Peyer's patch (tissue), 4 donors: ENCODE data around the gene NPS. TPM values are rescaled to one million over a fixed set of nuclear protein-coding genes. Genes with fewer than 3 reads are reported as not detected.

ENCODE experiments used
- DNase-seq, 3 donors: peaks; one replicate each; pipeline ENCODE4 v3.0.0-alpha.2; 2017 to 2019
- H3K27ac ChIP-seq, 4 donors: fragments of 200-600 bp; sonication (generic); one replicate each; pipeline ENCODE4 v1.5.1; 2016 to 2019
- H3K27me3 ChIP-seq, 2 donors: fragments of 200-600 bp; sonication (generic); one replicate each; pipeline ENCODE4 v1.5.1; 2019
- H3K36me3 ChIP-seq, 3 donors: fragments of 200-600 bp; sonication (generic); one replicate each; pipeline ENCODE4 v1.5.1; 2016 to 2019
- H3K4me1 ChIP-seq, 4 donors: fragments of 200-600 bp; sonication (generic); one replicate each; pipeline ENCODE4 v1.5.1; 2016 to 2019
- H3K4me3 ChIP-seq, 4 donors: fragments of 200-600 bp; sonication (generic); 1 replicate in 3 of 4; 2 replicates in 1 of 4; pipeline ENCODE4 v1.5.1; 2016 to 2019; ENCODE audit warnings: mild to moderate bottlenecking in 1 of 4
- H3K9me3 ChIP-seq, 4 donors: fragments of 200-600 bp; sonication (generic); one replicate each; pipeline ENCODE4 v1.5.1; 2016 to 2019; ENCODE audit warnings: mild to moderate bottlenecking in 1 of 4
- CTCF ChIP-seq, 6 experiments: fragments of 450-650 bp in 4 of 6; fragments of 200-600 bp in 2 of 6; sonication (generic) in 1 of 6; IDR thresholded peaks; one replicate each; pipeline ENCODE4 v1.5.1; 2017 to 2019; ENCODE audit warnings: antibody characterized with exemption in 6 of 6, mild to moderate bottlenecking in 3 of 6, moderate library complexity in 1 of 6
- POLR2A ChIP-seq, 2 donors: fragments of 450-650 bp; IDR thresholded peaks; one replicate each; pipeline ENCODE4 v1.5.1; 2017; ENCODE audit warnings: antibody characterized with exemption in 2 of 2, mild to moderate bottlenecking in 2 of 2, moderate library complexity in 2 of 2
- total RNA-seq, 4 donors: library from RNA; depleted of rRNA; stranded (reverse); fragments of >200 nt; gene quantifications; one replicate each; pipeline ENCODE4 v1.1.0, GENCODE V29; 2016

NPS gene
- total RNA-seq, 4 donors from 2014 or later: not detected

DNA sequence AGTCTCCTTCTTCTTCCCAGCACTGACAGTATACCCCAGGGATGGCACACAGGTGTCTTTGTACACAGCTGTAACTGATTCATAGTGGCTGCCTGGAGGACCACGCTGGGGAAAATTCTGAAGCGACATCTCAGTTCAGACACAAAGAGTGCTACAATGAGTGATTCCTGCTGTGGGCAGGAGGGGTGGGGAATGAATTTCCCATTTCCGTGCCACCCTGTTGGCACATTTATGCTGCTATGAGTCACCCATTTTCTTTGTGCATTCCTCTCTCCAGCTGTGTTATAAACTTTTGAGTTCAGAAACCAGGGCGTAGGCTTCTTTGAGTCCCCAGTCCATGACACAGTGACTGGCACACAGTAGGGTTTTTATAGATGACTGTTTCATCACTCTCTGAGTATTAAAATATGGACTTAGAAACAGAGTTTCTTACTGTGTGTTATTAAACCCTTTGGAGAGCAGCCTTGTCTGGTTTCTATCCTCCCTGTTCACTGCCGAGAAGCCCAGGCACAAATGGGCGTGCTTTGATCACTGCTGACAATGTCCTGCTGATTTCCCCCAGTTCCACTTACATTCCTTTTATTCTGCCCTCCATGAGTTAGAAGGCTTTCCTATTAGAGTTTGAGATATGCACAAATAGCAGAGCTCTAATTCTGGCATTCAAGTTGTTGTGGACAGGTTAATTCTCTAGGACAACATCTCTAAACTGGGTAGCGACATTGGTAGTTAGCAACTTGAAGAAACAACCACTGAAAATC, 24.0 kb upstream of the NPS start:
- Histone ChIP-seq H3K4me3 (no peak overlapping the region), H3K36me3 (no peaks in the 10 kb centered on the region), H3K27me3 (no peaks in the 10 kb centered on the region), H3K27ac (no peak overlapping the region), H3K9me3 (no peaks in the 10 kb centered on the region), H3K4me1 (no peaks in the 10 kb centered on the region)
- DNase-seq: no peak
- TF ChIP-seq CTCF (IDR thresholded peaks at IDR 0.05): no peak
- TF ChIP-seq POLR2A (IDR thresholded peaks at IDR 0.05): no peak

DNA sequence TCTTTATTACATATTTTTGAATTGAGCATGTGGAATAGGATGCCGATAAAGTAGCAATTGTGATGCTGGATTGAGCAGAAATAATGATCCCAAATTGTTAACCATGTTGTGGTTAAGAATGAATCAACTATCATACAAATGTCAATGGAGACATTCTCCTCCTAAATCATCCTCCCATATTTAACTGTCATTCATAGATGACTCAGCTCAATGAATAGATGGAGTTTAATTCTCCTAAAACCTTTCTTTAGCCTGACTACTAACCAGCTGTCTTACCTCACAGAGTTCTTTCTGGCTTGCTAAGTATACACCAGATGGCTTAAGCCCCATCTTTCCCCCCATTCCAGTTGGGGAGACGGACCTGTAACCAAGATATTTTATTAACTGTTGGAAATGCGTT, 23.4 kb upstream of the NPS start:
- Histone ChIP-seq H3K4me3 (no peak overlapping the region), H3K27me3 (no peaks in the 10 kb centered on the region), H3K27ac (no peak overlapping the region), H3K4me1 (no peaks in the 10 kb centered on the region), H3K36me3 (no peaks in the 10 kb centered on the region), H3K9me3 (no peaks in the 10 kb centered on the region)
- no peak for DNase-seq
- TF ChIP-seq CTCF (IDR thresholded peaks at IDR 0.05): no peak
- no peak for TF ChIP-seq POLR2A (IDR thresholded peaks at IDR 0.05)

GRCh38 chr10:127526161-127526560, 22.9 kb upstream of the NPS start:
- Histone ChIP-seq H3K27me3 (no peaks in the 10 kb centered on the region), H3K9me3 (no peaks in the 10 kb centered on the region), H3K4me1 (no peaks in the 10 kb centered on the region), H3K27ac (no peak overlapping the region), H3K36me3 (no peaks in the 10 kb centered on the region), H3K4me3 (no peak overlapping the region)
- TF ChIP-seq CTCF (IDR thresholded peaks at IDR 0.05): no peak
- no peak for TF ChIP-seq POLR2A (IDR thresholded peaks at IDR 0.05)
- DNase-seq: no peak

DNA sequence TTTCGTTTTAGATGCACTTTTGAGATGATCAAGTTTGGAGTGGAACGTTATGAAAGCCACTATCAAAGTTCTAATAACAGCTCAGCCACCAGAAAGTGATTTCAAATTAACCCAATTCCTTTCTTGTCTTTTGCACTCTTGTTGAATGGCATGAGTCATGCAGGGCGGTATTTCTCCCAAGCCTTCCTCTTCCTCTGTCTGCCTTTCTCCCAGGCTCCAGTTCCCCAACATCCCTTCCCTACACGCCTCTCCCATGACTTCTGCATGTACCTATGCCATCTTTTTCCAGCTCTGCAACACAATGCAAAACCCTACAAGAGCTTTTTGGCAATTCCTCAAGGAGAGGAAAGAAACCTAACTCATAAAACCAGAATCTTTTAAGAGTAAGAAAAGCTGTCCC, 21.8 kb upstream of the NPS start:
- H3K27me3 ChIP-seq: no peaks in the 10 kb centered on the region
- no peak overlapping the region for H3K27ac ChIP-seq
- H3K36me3 ChIP-seq: no peaks in the 10 kb centered on the region
- no peak for TF ChIP-seq CTCF (IDR thresholded peaks at IDR 0.05)
- TF ChIP-seq POLR2A (IDR thresholded peaks at IDR 0.05): no peak
- no peaks in the 10 kb centered on the region for H3K4me1 ChIP-seq
- H3K9me3 ChIP-seq: no peaks in the 10 kb centered on the region
- no peak overlapping the region for H3K4me3 ChIP-seq
- no peak for DNase-seq

DNA sequence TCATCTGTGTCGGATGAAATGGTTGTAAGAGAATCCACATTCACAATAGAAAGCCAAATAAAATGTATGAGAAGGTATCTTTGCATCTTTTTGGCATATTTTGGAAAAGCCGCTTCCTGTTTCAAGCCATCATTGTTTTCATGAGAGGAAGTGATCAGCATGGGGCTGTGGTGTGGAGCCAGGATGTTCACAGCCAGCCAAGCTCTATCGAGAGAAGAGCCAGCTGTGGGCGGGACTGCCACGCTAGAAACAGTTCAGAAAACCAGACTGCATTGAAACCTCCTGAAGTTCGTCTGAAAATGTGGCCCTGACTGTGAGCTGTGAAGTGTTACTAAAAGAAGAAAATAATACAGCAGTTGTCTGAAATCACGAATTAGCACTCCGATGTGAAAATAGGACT, 21.2 kb upstream of the NPS start:
- H3K9me3 ChIP-seq: no peaks in the 10 kb centered on the region
- H3K4me1 ChIP-seq: no peaks in the 10 kb centered on the region
- H3K27me3 ChIP-seq: no peaks in the 10 kb centered on the region
- no peaks in the 10 kb centered on the region for H3K36me3 ChIP-seq
- no peak overlapping the region for H3K27ac ChIP-seq
- no peak for DNase-seq
- TF ChIP-seq POLR2A (IDR thresholded peaks at IDR 0.05) (no peak), CTCF (IDR thresholded peaks at IDR 0.05) (no peak)
- no peak overlapping the region for H3K4me3 ChIP-seq

- no peaks in the 10 kb centered on the region for H3K9me3 ChIP-seq
- no peak for DNase-seq
These were observed 16.9 kb upstream of the NPS start for GRCh38 chr10:127532193-127532592.

More at GRCh38 chr10:127532193-127532592, 16.9 kb upstream of the NPS start:
- Histone ChIP-seq H3K4me3 (no peak overlapping the region), H3K27me3 (no peaks in the 10 kb centered on the region), H3K4me1 (no peaks in the 10 kb centered on the region), H3K27ac (no peak overlapping the region), H3K36me3 (no peaks in the 10 kb centered on the region)
- TF ChIP-seq CTCF (IDR thresholded peaks at IDR 0.05) (no peak), POLR2A (IDR thresholded peaks at IDR 0.05) (no peak)
